ENCODE measurements around the gene FAM151A.

GRCh38 chr1:54597455-54598030 is 25.8 kb downstream of the FAM151A start:
- TF ChIP-seq ZGPAT (CRISPR knock-in tag; IDR thresholded peaks at IDR 0.05) = no peak
- TF ChIP-seq, protein P1, sequence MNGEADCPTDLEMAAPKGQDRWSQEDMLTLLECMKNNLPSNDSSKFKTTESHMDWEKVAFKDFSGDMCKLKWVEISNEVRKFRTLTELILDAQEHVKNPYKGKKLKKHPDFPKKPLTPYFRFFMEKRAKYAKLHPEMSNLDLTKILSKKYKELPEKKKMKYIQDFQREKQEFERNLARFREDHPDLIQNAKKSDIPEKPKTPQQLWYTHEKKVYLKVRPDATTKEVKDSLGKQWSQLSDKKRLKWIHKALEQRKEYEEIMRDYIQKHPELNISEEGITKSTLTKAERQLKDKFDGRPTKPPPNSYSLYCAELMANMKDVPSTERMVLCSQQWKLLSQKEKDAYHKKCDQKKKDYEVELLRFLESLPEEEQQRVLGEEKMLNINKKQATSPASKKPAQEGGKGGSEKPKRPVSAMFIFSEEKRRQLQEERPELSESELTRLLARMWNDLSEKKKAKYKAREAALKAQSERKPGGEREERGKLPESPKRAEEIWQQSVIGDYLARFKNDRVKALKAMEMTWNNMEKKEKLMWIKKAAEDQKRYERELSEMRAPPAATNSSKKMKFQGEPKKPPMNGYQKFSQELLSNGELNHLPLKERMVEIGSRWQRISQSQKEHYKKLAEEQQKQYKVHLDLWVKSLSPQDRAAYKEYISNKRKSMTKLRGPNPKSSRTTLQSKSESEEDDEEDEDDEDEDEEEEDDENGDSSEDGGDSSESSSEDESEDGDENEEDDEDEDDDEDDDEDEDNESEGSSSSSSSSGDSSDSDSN (CRISPR knock-in tag; IDR thresholded peaks at IDR 0.05) = no peak
- no peak for TF ChIP-seq CTCF (CRISPR knock-in tag; IDR thresholded peaks at IDR 0.05)
- TF ChIP-seq, protein P2, sequence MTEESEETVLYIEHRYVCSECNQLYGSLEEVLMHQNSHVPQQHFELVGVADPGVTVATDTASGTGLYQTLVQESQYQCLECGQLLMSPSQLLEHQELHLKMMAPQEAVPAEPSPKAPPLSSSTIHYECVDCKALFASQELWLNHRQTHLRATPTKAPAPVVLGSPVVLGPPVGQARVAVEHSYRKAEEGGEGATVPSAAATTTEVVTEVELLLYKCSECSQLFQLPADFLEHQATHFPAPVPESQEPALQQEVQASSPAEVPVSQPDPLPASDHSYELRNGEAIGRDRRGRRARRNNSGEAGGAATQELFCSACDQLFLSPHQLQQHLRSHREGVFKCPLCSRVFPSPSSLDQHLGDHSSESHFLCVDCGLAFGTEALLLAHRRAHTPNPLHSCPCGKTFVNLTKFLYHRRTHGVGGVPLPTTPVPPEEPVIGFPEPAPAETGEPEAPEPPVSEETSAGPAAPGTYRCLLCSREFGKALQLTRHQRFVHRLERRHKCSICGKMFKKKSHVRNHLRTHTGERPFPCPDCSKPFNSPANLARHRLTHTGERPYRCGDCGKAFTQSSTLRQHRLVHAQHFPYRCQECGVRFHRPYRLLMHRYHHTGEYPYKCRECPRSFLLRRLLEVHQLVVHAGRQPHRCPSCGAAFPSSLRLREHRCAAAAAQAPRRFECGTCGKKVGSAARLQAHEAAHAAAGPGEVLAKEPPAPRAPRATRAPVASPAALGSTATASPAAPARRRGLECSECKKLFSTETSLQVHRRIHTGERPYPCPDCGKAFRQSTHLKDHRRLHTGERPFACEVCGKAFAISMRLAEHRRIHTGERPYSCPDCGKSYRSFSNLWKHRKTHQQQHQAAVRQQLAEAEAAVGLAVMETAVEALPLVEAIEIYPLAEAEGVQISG (CRISPR knock-in tag; IDR thresholded peaks at IDR 0.05) = no peak
- TF ChIP-seq, protein P3, sequence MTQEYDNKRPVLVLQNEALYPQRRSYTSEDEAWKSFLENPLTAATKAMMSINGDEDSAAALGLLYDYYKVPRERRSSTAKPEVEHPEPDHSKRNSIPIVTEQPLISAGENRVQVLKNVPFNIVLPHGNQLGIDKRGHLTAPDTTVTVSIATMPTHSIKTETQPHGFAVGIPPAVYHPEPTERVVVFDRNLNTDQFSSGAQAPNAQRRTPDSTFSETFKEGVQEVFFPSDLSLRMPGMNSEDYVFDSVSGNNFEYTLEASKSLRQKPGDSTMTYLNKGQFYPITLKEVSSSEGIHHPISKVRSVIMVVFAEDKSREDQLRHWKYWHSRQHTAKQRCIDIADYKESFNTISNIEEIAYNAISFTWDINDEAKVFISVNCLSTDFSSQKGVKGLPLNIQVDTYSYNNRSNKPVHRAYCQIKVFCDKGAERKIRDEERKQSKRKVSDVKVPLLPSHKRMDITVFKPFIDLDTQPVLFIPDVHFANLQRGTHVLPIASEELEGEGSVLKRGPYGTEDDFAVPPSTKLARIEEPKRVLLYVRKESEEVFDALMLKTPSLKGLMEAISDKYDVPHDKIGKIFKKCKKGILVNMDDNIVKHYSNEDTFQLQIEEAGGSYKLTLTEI (CRISPR knock-in tag; conservative IDR thresholded peaks at IDR 0.05) = no peak
- no peak for TF ChIP-seq KAT2B (IDR thresholded peaks at IDR 0.05; ENCODE audit: borderline replicate concordance, low read depth, low read length)
- TF ChIP-seq RAD21 (CRISPR knock-in tag; IDR thresholded peaks at IDR 0.05) = no peak
- TF ChIP-seq ZFP36 (IDR thresholded peaks at IDR 0.05; ENCODE audit: borderline replicate concordance, low read depth, low read length, partially characterized antibody) = no peak
- TF ChIP-seq NFYC (CRISPR knock-in tag; IDR thresholded peaks at IDR 0.05) = no peak
- no peak for TF ChIP-seq MED1 (CRISPR knock-in tag; IDR thresholded peaks at IDR 0.05)
- TF ChIP-seq MXI1 (IDR thresholded peaks at IDR 0.05; ENCODE audit: borderline replicate concordance, low read depth, low read length) = no peak
- TF ChIP-seq ZNF777 (CRISPR knock-in tag; IDR thresholded peaks at IDR 0.05) = no peak
- TF ChIP-seq MTF2 (CRISPR knock-in tag; IDR thresholded peaks at IDR 0.05; ENCODE audit: borderline replicate concordance) = no peak

Data from HepG2 (cell line).